PC-9 (cell line): ENCODE results near the gene IL17C.

Source experiments
- EZH2 ChIP-seq: fragments of 200-600 bp; sonication (generic); IDR thresholded peaks from 2 replicates; pipeline ENCODE4 v1.8.0; 2017; ENCODE audit warnings: antibody characterized with exemption, low read depth
- TF ChIP-seq, protein P1 (sequence below): fragments of 200-600 bp; sonication (generic); conservative IDR thresholded peaks from 2 replicates; pipeline ENCODE4 v1.6.1; 2017; ENCODE audit warnings: mixed run types, antibody characterized with exemption, mild to moderate bottlenecking, moderate library complexity

DNA sequence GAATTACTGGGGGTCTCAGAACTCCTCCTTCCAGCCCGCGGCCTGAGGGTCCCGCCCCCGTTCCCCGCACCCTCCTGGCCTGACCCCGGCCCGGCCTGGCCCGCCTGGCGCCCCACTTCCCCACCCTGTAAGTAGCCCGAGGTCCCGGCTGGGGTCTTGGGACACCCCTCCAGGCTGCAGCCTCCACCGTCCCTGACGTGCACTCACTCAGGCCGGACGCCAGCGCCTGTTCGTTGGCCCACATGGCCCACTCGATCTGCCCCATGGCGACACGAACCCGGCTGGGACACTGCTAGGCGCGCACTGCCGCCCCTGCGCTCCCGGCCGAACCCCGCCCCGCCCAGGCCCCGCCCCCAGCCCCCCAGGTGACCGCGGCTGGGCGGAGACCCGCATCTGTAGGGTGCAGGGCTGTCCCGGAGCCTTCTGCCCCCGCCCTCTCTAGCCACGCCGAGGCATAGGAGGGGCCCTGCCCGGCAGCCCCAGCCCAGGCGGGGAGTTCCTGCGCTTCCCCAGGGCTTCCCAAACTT lies 12.4 kb downstream of the IL17C start, which contains the start of gene CYBA:
- TF ChIP-seq, protein P1, sequence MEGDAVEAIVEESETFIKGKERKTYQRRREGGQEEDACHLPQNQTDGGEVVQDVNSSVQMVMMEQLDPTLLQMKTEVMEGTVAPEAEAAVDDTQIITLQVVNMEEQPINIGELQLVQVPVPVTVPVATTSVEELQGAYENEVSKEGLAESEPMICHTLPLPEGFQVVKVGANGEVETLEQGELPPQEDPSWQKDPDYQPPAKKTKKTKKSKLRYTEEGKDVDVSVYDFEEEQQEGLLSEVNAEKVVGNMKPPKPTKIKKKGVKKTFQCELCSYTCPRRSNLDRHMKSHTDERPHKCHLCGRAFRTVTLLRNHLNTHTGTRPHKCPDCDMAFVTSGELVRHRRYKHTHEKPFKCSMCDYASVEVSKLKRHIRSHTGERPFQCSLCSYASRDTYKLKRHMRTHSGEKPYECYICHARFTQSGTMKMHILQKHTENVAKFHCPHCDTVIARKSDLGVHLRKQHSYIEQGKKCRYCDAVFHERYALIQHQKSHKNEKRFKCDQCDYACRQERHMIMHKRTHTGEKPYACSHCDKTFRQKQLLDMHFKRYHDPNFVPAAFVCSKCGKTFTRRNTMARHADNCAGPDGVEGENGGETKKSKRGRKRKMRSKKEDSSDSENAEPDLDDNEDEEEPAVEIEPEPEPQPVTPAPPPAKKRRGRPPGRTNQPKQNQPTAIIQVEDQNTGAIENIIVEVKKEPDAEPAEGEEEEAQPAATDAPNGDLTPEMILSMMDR: no peak
- no peak for TF ChIP-seq EZH2
